SH-SY5Y (cell line): ENCODE data around the gene ADAMTS8.

Source experiments
- GATA2 ChIP-seq: IDR thresholded peaks from 2 replicates; pipeline ENCODE4 v1.6.1; 2011; ENCODE audit warnings: mild to moderate bottlenecking, low read depth, low read length
- GATA3 ChIP-seq: IDR thresholded peaks from 2 replicates; pipeline ENCODE4 v1.6.1; 2011; ENCODE audit warnings: low read depth, mild to moderate bottlenecking, low read length, moderate library complexity

- no peak for TF ChIP-seq GATA3
- TF ChIP-seq GATA2: no peak
Observed at GRCh38 chr11:130431331-130431773, 2.9 kb upstream of the ADAMTS8 start.
